ENCODE measurements around the gene RACGAP1. TPM values are rescaled to one million over a fixed set of nuclear protein-coding genes. Genes with fewer than 3 reads are reported as not detected.

The RACGAP1 gene
- total RNA-seq, 6 experiments from 2014 or later, result 52.6 to 119 (median 104) TPM

DNA sequence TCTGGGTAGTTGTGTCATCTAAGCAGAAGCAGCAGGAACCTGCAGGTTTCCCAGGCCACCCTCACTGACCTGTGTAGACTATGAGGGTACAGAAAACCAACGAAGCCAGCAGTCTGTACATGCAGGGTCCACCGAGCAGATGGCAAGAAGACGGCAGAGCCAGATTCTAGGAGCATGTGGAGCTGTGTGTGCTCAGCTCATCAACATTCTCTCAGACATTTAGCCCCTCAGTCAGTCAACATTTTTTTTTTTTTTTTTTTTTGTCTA lies 24.8 kb upstream of the RACGAP1 start:
- no peak for DNase-seq
- no peak overlapping the region for H3K27ac Mint-ChIP-seq
- peak overlapping the region; percentile 60; the same call in 1 of the 2 replicates for H3K4me3 Mint-ChIP-seq
- no peaks in the 10 kb centered on the region for H3K9me3 Mint-ChIP-seq
- H3K27me3 Mint-ChIP-seq (ENCODE audit: insufficient read depth), result peaks cover 26% of the 10 kb centered on the region
- H3K4me1 Mint-ChIP-seq (ENCODE audit: low read depth), result no peaks in the 10 kb centered on the region
- TF ChIP-seq, protein P1, sequence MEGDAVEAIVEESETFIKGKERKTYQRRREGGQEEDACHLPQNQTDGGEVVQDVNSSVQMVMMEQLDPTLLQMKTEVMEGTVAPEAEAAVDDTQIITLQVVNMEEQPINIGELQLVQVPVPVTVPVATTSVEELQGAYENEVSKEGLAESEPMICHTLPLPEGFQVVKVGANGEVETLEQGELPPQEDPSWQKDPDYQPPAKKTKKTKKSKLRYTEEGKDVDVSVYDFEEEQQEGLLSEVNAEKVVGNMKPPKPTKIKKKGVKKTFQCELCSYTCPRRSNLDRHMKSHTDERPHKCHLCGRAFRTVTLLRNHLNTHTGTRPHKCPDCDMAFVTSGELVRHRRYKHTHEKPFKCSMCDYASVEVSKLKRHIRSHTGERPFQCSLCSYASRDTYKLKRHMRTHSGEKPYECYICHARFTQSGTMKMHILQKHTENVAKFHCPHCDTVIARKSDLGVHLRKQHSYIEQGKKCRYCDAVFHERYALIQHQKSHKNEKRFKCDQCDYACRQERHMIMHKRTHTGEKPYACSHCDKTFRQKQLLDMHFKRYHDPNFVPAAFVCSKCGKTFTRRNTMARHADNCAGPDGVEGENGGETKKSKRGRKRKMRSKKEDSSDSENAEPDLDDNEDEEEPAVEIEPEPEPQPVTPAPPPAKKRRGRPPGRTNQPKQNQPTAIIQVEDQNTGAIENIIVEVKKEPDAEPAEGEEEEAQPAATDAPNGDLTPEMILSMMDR (IDR thresholded peaks at IDR 0.05), result no peak
- no peaks in the 10 kb centered on the region for H3K36me3 Mint-ChIP-seq (ENCODE audit: low read depth)

DNA sequence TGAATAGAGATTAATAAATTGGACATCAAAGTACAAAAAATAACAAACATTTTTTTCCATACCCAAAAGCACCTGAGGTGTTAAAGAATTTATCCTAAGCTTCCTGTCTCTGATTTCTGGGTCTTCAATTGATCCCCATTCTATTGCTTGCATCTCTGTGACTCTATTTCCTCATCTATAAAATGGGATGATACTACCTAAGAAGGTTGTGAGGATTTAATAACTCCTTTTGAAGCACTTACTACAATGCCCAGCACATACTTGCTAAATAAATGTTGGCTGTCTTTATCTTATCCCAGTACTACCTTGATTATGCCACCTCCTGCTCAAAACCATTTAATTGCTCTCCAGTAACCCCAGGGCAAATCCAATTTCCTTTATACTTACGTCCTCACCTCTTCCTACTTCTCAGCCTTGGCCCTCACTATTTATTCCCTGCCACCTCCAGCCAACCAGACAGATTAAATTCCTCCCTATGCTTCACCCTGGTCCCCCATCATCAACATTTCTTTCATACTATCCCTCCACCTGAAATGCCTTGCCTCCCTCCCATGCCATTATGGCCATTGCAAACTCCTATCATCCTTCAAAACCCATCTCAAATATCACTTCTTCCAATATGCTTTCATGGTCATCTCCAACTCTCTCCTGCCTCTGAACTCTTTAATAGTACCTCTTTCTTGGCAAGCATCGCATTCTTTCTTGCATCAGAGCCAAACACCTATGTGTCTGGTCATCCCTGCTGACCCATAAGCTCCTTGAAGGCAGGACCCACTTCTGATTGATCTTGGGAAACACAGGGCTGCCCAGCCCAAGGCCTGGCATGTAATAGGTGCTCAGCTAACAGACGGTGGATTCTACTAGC lies 24.2 kb upstream of the RACGAP1 start:
- no peaks in the 10 kb centered on the region for H3K4me1 Mint-ChIP-seq (ENCODE audit: low read depth)
- H3K27me3 Mint-ChIP-seq (ENCODE audit: insufficient read depth), result peaks cover 29% of the 10 kb centered on the region
- no peak overlapping the region for H3K4me3 Mint-ChIP-seq
- no peak overlapping the region for H3K27ac Mint-ChIP-seq
- TF ChIP-seq, protein P1 (IDR thresholded peaks at IDR 0.05), result no peak
- H3K9me3 Mint-ChIP-seq, result no peaks in the 10 kb centered on the region
- DNase-seq, result no peak
- no peaks in the 10 kb centered on the region for H3K36me3 Mint-ChIP-seq (ENCODE audit: low read depth)

DNA sequence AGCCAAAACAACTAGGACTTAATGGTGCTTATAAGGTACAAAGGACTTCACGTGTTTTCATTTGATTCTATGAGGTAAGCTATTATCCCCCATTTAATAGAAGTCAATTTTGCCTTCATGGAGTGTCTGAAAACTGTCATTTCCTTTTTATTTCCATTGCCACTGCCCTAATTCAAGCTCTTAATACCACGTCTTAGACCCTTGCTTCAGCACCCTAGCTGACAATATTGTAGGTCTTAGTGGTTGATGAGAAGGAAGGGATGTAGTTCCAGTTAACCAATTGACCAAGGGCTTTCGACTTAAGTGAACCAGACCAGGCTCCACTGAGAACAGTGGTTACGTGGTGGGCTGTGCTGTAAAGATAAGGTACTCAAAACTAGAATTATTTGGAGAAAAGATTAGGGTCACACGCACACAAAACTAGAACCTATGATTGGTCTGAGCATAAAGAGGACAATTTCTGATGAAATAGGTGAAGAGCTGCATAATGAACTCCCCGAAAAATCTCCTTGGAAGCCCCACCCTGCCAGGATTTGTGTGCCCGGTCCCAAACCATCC lies 22.5 kb upstream of the RACGAP1 start:
- TF ChIP-seq, protein P1 (IDR thresholded peaks at IDR 0.05), result no peak
- H3K27ac Mint-ChIP-seq, result no peak overlapping the region
- H3K36me3 Mint-ChIP-seq (ENCODE audit: low read depth), result no peaks in the 10 kb centered on the region
- H3K4me3 Mint-ChIP-seq, result no peak overlapping the region
- H3K4me1 Mint-ChIP-seq (ENCODE audit: low read depth), result no peaks in the 10 kb centered on the region
- peaks cover 28% of the 10 kb centered on the region for H3K27me3 Mint-ChIP-seq (ENCODE audit: insufficient read depth)
- no peaks in the 10 kb centered on the region for H3K9me3 Mint-ChIP-seq
- no peak for DNase-seq

DNA sequence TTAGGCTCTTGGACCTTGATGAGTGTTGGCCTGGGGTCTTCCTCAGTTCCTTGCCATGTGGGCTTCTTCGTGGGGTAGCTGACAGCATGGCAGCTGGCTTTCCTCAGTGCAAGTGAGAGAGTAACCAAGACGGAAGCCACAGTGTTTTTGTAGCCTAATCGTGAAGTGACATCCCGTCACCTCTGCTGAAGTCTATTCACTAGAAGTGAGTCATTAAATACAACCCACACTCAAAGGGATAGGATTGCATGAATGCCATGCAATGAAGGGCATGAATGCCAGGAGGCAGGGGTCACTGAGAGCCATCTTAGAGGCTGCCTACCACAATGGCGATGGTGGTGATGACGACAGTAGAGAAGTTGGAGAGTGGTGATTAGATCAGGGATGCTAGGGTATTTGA lies 18.6 kb upstream of the RACGAP1 start:
- DNase-seq, result no peak
- H3K4me3 Mint-ChIP-seq, result no peak overlapping the region
- TF ChIP-seq, protein P1 (IDR thresholded peaks at IDR 0.05), result no peak
- H3K27me3 Mint-ChIP-seq (ENCODE audit: insufficient read depth), result peaks cover 19% of the 10 kb centered on the region
- H3K9me3 Mint-ChIP-seq, result no peaks in the 10 kb centered on the region
- no peak overlapping the region for H3K27ac Mint-ChIP-seq
- H3K4me1 Mint-ChIP-seq (ENCODE audit: low read depth), result peaks cover 8% of the 10 kb centered on the region; the same call in 1 of the 2 replicates
- H3K36me3 Mint-ChIP-seq (ENCODE audit: low read depth), result no peaks in the 10 kb centered on the region

DNA sequence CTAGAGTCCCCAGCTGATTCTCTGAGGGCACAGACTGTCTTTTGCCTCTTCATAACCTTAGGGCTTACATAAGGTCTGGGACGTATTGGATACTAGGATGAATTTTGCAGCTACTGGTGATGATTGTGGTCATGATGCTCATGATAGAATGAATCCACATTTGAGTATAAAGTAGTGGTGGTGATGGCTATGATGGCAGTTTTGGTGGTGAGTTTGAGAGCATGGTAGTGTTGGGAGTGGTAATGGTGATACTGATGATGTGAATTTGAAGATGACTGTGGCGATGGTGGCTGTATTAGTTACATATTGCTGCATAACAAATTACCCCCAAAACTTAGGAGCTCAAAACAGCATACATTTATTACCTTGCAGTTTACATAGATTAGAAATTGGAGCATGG lies 18.0 kb upstream of the RACGAP1 start:
- TF ChIP-seq, protein P1 (IDR thresholded peaks at IDR 0.05), result no peak
- DNase-seq, result no peak
- H3K4me1 Mint-ChIP-seq (ENCODE audit: low read depth), result peaks cover 8% of the 10 kb centered on the region; the same call in 1 of the 2 replicates
- peaks cover 18% of the 10 kb centered on the region for H3K27me3 Mint-ChIP-seq (ENCODE audit: insufficient read depth)
- H3K4me3 Mint-ChIP-seq, result no peak overlapping the region
- no peak overlapping the region for H3K27ac Mint-ChIP-seq
- no peaks in the 10 kb centered on the region for H3K36me3 Mint-ChIP-seq (ENCODE audit: low read depth)
- no peaks in the 10 kb centered on the region for H3K9me3 Mint-ChIP-seq

Measured in HFFc6 (cell line).